Testis (tissue), 2 donors: ENCODE results near the gene PAIP1.
"Not testable (repeated sequence)": the region's sequence is repeated elsewhere in the genome, so short reads cannot be mapped to it uniquely, and the experiment has no call there.

ENCODE experiments used
- POLR2A ChIP-seq: fragments of 450-650 bp; IDR thresholded peaks from one replicate; pipeline ENCODE4 v1.6.1; 2017; ENCODE audit warnings: antibody characterized with exemption, mild to moderate bottlenecking, moderate library complexity
- TF ChIP-seq, protein P1 (sequence below), 3 experiments: fragments of 450-650 bp in 2 of 3; fragments of 200-600 bp in 1 of 3; sonication (generic) in 1 of 3; IDR thresholded peaks; one replicate each; pipeline ENCODE4 v1.5.1; 2016 to 2019; ENCODE audit warnings: antibody characterized with exemption in 3 of 3, mild to moderate bottlenecking in 2 of 3, moderate library complexity in 1 of 3

DNA sequence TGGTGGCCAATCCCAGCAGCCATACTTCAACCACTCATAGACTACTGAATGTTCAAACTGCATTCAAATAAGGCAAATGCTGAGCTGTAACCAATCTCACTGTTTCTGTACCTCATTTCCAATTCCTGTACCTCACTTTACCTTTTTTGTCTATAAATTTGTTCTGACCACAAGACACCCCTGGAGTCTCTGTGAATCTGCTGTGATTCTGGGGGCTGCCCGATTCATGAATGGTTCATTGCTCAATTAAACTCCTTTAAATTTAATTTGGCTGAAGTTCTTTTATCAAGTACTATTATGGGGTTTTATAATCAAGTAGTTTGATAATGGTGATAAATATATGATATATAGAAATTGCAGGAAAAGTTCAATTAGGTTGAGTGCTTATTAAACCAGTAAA, 42.0 kb upstream of the PAIP1 start:
- TF ChIP-seq, protein P1, sequence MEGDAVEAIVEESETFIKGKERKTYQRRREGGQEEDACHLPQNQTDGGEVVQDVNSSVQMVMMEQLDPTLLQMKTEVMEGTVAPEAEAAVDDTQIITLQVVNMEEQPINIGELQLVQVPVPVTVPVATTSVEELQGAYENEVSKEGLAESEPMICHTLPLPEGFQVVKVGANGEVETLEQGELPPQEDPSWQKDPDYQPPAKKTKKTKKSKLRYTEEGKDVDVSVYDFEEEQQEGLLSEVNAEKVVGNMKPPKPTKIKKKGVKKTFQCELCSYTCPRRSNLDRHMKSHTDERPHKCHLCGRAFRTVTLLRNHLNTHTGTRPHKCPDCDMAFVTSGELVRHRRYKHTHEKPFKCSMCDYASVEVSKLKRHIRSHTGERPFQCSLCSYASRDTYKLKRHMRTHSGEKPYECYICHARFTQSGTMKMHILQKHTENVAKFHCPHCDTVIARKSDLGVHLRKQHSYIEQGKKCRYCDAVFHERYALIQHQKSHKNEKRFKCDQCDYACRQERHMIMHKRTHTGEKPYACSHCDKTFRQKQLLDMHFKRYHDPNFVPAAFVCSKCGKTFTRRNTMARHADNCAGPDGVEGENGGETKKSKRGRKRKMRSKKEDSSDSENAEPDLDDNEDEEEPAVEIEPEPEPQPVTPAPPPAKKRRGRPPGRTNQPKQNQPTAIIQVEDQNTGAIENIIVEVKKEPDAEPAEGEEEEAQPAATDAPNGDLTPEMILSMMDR (IDR thresholded peaks at IDR 0.05): not testable (repeated sequence)
- not testable (repeated sequence) for TF ChIP-seq POLR2A
